ENCODE data around the gene SAAL1.

DNA sequence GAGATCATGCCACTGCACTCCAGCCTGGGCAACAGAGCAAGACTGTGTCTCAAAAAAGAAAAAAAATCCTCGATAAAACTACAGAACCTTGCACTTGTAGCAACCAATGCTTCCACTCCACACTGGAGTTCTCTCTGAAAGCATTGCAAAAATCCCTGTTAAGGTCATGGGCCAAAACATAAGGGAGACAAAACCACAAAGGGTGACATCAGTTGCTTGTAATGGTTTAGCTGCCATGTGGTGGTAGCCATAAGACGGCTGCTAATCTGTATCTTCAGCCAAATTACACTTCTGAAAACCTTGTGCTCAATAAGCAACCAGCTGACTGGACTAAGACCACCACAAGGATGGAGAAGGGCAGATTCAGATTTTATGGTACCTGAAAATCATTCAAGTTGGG, 39.3 kb downstream of the SAAL1 start:
- no peak for TF ChIP-seq YY1 (IDR thresholded peaks at IDR 0.05; ENCODE audit: insufficient read depth, insufficient read length)
- no peak for TF ChIP-seq SUZ12 (IDR thresholded peaks at IDR 0.05; ENCODE audit: extremely low read depth, insufficient read depth, insufficient read length)
- TF ChIP-seq ZNF274 (IDR thresholded peaks at IDR 0.05; ENCODE audit: low read depth, low read length): no peak

All from NT2/D1 (cell line).